ENCODE results near the gene GNL1.

DNA sequence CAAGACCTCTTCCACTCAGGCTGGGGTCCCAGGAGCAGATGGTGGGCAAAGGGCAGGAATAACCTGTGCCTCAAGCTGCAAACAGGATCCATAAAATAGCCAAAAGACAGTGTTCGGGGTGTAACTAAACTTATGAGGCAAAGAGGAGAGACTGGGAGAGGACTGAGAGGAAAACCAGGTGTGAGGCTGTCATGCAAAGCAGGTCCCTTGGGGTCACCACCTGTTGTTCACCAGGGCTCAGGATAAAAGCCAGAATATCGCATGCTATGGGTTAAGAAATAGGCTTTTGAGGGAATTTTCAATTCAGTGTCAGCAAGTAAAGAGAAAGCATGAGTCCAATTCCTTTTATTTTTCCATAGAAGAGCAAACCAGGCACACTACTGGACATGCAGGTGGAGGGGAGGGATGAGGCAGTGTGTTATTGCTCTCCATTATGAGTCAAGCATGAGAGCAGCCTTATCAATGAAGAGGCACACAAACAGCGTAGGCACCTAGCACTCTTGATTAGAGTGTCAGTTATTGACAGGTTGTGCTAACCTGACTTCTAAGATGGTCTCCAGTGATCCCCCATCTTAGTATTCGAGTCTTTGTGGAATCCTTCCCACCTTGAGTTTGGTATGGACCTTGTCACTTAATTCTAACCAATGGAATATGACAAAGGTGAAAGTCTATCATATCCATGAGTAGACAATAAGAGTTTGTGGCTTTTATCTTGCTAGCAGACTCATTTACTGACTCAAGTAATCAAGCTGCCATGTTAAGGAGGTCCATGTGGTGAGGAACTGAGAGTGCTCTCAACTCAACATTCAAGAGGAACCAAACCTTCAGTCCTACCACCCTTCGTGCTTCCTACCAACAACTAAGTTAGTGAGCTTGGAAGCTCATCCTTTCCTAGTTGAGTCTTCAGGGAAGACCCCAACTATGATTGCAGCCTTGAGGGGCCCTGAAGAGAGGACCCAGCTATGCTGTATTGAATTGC lies 48.2 kb downstream of the GNL1 start:
- TF ChIP-seq CTCF (optimal IDR thresholded peaks at IDR 0.05 in 1 of 3, IDR thresholded peaks at IDR 0.05 in 1 of 3, conservative IDR thresholded peaks at IDR 0.05 in 1 of 3; ENCODE audit: extremely low read depth in 1 of 3, insufficient read depth in 2 of 3, low read length in 3 of 3) (no peak), EZH2 (IDR thresholded peaks at IDR 0.05; ENCODE audit: low read length) (no peak)
